MM.1S (cell line): Measurements from ENCODE around the gene FUT3.

Source experiments
- DNase-seq: peaks from one replicate; pipeline ENCODE4 v3.0.0-alpha.2; 2015
- H2AFZ ChIP-seq: fragments of 300-600 bp; sonication (generic); 2 replicates; pipeline ENCODE4 v1.6.0; 2016; ENCODE audit warnings: antibody characterized with exemption, low read length
- H3F3A ChIP-seq: fragments of 300-600 bp; sonication (generic); 2 replicates; pipeline ENCODE4 v1.6.1; 2016; ENCODE audit warnings: mild to moderate bottlenecking, antibody characterized with exemption, low read length, moderate library complexity, mixed read lengths; ENCODE audit not compliant: insufficient read depth
- H3K27ac ChIP-seq: fragments of 300-600 bp; sonication (generic); 2 replicates; pipeline ENCODE4 v1.5.1; 2016; ENCODE audit warnings: mild to moderate bottlenecking, low read length
- H3K27me3 ChIP-seq: fragments of 300-600 bp; sonication (generic); replicated peaks from 2 replicates; pipeline ENCODE4 v1.6.0; 2016; ENCODE audit warnings: low read length; ENCODE audit not compliant: insufficient read depth
- H3K36me3 ChIP-seq: fragments of 300-600 bp; sonication (generic); replicated peaks from 2 replicates; pipeline ENCODE4 v1.6.1; 2016; ENCODE audit warnings: mild to moderate bottlenecking, low read length, mixed read lengths; ENCODE audit not compliant: insufficient read depth
- H3K4me1 ChIP-seq: fragments of 300-600 bp; sonication (generic); 2 replicates; pipeline ENCODE4 v1.6.1; 2016; ENCODE audit warnings: low read length, mixed read lengths
- H3K4me2 ChIP-seq: fragments of 300-600 bp; sonication (generic); 2 replicates; pipeline ENCODE4 v1.6.0; 2016; ENCODE audit warnings: low read depth, low read length
- H3K4me3 ChIP-seq: fragments of 300-600 bp; sonication (generic); 2 replicates; pipeline ENCODE4 v1.5.1; 2016; ENCODE audit warnings: low read length, mixed read lengths
- H3K79me2 ChIP-seq: fragments of 300-600 bp; sonication (generic); 2 replicates; pipeline ENCODE4 v1.6.1; 2016; ENCODE audit warnings: mixed run types, low read length, mixed read lengths
- H3K9ac ChIP-seq: fragments of 300-600 bp; sonication (generic); 2 replicates; pipeline ENCODE4 v1.6.1; 2016; ENCODE audit warnings: low read length, mixed read lengths
- H3K9me2 ChIP-seq: fragments of 300-600 bp; sonication (generic); replicated peaks from 2 replicates; pipeline ENCODE4 v1.6.1; 2016; ENCODE audit warnings: mild to moderate bottlenecking, low read length, mixed read lengths; ENCODE audit not compliant: insufficient read depth
- H3K9me3 ChIP-seq: fragments of 300-600 bp; sonication (generic); replicated peaks from 2 replicates; pipeline ENCODE4 v1.6.1; 2016; ENCODE audit warnings: mild to moderate bottlenecking, low read length, mixed read lengths; ENCODE audit not compliant: insufficient read depth
- H4K20me1 ChIP-seq: fragments of 300-600 bp; sonication (generic); 2 replicates; pipeline ENCODE4 v1.6.1; 2016; ENCODE audit warnings: mild to moderate bottlenecking, low read length, moderate library complexity, mixed read lengths; ENCODE audit not compliant: insufficient read depth
- EZH2 ChIP-seq: fragments of 300-600 bp; sonication (generic); optimal IDR thresholded peaks from 2 replicates; pipeline ENCODE3; 2017; ENCODE audit warnings: low read depth, mild to moderate bottlenecking, antibody characterized with exemption, low read length, mixed read lengths
- EZH2phosphoT487 ChIP-seq: fragments of 300-600 bp; sonication (generic); IDR thresholded peaks from 2 replicates; pipeline ENCODE4 v1.6.1; 2018; ENCODE audit warnings: antibody characterized with exemption, low read length
- TF ChIP-seq, protein P1 (sequence below): fragments of 300-600 bp; sonication (generic); IDR thresholded peaks from 2 replicates; pipeline ENCODE4 v1.5.1; 2016; ENCODE audit warnings: antibody characterized with exemption, low read length, mixed read lengths

The FUT3 gene

GRCh38 chr19:5814852-5815246 lies 36.4 kb downstream of the FUT3 start:
- Histone ChIP-seq H3K9ac (no peak overlapping the region), H3K4me3 (no peak overlapping the region), H2AFZ (no peak overlapping the region), H3K27me3 (peaks cover 30% of the 10 kb centered on the region), H3K36me3 (no peaks in the 10 kb centered on the region), H3K9me3 (no peaks in the 10 kb centered on the region), H3F3A (no peaks in the 10 kb centered on the region), H3K4me2 (no peak overlapping the region), H3K79me2 (no peaks in the 10 kb centered on the region), H4K20me1 (no peaks in the 10 kb centered on the region), H3K27ac (no peak overlapping the region), H3K9me2 (no peaks in the 10 kb centered on the region), H3K4me1 (no peaks in the 10 kb centered on the region)
- TF ChIP-seq, protein P1, sequence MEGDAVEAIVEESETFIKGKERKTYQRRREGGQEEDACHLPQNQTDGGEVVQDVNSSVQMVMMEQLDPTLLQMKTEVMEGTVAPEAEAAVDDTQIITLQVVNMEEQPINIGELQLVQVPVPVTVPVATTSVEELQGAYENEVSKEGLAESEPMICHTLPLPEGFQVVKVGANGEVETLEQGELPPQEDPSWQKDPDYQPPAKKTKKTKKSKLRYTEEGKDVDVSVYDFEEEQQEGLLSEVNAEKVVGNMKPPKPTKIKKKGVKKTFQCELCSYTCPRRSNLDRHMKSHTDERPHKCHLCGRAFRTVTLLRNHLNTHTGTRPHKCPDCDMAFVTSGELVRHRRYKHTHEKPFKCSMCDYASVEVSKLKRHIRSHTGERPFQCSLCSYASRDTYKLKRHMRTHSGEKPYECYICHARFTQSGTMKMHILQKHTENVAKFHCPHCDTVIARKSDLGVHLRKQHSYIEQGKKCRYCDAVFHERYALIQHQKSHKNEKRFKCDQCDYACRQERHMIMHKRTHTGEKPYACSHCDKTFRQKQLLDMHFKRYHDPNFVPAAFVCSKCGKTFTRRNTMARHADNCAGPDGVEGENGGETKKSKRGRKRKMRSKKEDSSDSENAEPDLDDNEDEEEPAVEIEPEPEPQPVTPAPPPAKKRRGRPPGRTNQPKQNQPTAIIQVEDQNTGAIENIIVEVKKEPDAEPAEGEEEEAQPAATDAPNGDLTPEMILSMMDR = no peak
- TF ChIP-seq EZH2phosphoT487 = no peak
- no peak for TF ChIP-seq EZH2
- DNase-seq = no peak

DNA sequence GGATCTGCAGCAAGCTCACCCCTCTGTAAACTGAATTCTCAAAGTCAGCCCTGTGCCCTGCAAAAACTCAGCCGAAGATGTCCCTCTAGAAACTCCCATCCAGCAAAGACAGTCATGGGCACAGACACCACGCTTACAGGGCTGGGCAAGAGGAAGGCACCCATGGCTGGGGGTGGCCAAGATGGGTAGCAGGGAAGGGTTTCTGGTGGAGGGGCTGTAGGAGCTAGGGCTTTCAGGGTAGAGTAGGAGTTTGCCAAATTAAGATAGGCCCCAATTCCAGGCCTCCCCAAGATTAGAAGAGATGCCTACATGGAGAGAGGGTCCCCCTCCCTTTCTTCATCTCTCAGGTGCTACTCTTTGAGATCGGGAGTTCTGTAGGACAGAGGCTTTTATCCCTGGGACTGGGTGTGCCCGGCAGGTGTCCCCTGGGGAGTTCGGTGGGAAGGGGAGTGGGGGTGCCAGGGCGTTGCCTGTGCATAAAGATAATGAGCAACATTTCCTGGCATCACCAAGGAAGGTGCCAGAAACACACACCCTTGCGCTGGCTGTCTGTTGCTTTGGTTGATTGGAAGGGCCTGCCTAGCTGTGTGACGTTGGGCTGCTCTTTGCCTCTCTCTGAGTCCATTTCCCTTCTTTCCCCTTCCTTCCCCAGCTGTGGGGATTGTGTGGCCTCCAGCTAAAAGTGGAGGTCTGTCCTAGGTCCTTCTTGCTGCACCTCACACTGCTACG lies 37.0 kb downstream of the FUT3 start:
- Histone ChIP-seq H3K4me3 (no peak overlapping the region), H3K27ac (no peak overlapping the region), H3K4me1 (no peaks in the 10 kb centered on the region), H3K27me3 (peaks cover 30% of the 10 kb centered on the region), H2AFZ (no peak overlapping the region), H3F3A (no peaks in the 10 kb centered on the region), H3K4me2 (no peak overlapping the region), H4K20me1 (no peaks in the 10 kb centered on the region), H3K9me2 (no peaks in the 10 kb centered on the region), H3K9me3 (no peaks in the 10 kb centered on the region), H3K79me2 (no peaks in the 10 kb centered on the region), H3K36me3 (no peaks in the 10 kb centered on the region), H3K9ac (no peak overlapping the region)
- DNase-seq = no peak
- TF ChIP-seq, protein P1 = no peak
- no peak for TF ChIP-seq EZH2

DNA sequence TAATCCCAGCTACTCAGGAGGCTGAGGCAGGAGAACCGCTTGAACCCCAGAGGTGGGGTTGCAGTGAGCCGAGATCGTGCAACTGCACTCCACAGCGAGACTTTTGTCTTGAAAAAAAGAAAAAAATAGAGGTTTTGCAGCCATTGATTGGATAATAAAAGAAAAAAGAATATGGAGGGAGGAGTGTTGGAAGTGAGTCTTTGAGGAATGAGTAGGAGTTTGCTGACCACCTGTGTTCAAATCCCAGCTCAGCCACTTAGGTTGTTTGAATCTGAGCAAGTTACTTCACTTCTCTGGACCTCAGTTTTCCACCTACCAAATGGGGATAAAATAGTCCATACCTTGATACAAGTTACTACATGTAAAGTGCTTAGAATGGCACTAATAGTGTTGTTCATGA lies 40.1 kb downstream of the FUT3 start:
- Histone ChIP-seq H3K9me3 (no peaks in the 10 kb centered on the region), H4K20me1 (no peaks in the 10 kb centered on the region; the same call in 1 of the 2 replicates), H3F3A (0 out of 2 replicates have a peak, but pooled peaks cover 5% of the 10 kb centered on the region)

More for the DNA sequence above, 40.1 kb downstream of the FUT3 start:
- H2AFZ ChIP-seq = no peak overlapping the region
- TF ChIP-seq EZH2phosphoT487 (no peak), EZH2 (no peak)
- TF ChIP-seq, protein P1 = no peak
- H3K27me3 ChIP-seq = peaks cover 32% of the 10 kb centered on the region
- H3K4me3 ChIP-seq = no peak overlapping the region
- H3K9ac ChIP-seq = no peak overlapping the region
- no peak overlapping the region for H3K27ac ChIP-seq
- H3K4me1 ChIP-seq = no peaks in the 10 kb centered on the region
- H3K36me3 ChIP-seq = no peaks in the 10 kb centered on the region
- peaks cover 3% of the 10 kb centered on the region; the same call in 1 of the 2 replicates for H3K79me2 ChIP-seq
- no peaks in the 10 kb centered on the region for H3K9me2 ChIP-seq
- H3K4me2 ChIP-seq = no peak overlapping the region
- no peak for DNase-seq
